Measurements from ENCODE around the gene MOAP1.
A peak's percentile ranks its signal among the peaks of the same experiment; 100 is the strongest.
"Not testable (repeated sequence)": the region's sequence is repeated elsewhere in the genome, so short reads cannot be mapped to it uniquely, and the experiment has no call there.

MOAP1 gene

GRCh38 chr14:93183596-93184317, 940 bp downstream of the MOAP1 start:
- DNase-seq (ENCODE audit: low spot score): no peak

- no peak for DNase-seq (ENCODE audit: low spot score)
These were observed 9.2 kb downstream of the MOAP1 start for GRCh38 chr14:93175492-93175891.

- DNase-seq (ENCODE audit: low spot score): not testable (repeated sequence)
These were observed 10.0 kb downstream of the MOAP1 start for GRCh38 chr14:93174731-93175130.

- DNase-seq (ENCODE audit: low spot score): no peak
These were observed 10.7 kb downstream of the MOAP1 start for GRCh38 chr14:93173943-93174395.

- DNase-seq (ENCODE audit: low spot score): no peak
These were observed 13.3 kb downstream of the MOAP1 start for GRCh38 chr14:93171376-93171775.

- not testable (repeated sequence) for DNase-seq (ENCODE audit: low spot score)
These were observed 14.6 kb downstream of the MOAP1 start for GRCh38 chr14:93170141-93170540.

GRCh38 chr14:93169619-93170018, 15.1 kb downstream of the MOAP1 start:
- DNase-seq (ENCODE audit: low spot score): not testable (repeated sequence)

GRCh38 chr14:93168610-93169009, 16.1 kb downstream of the MOAP1 start:
- not testable (repeated sequence) for DNase-seq (ENCODE audit: low spot score)

GRCh38 chr14:93165271-93166265, 19.1 kb downstream of the MOAP1 start:
- not testable (repeated sequence) for DNase-seq (ENCODE audit: low spot score)

GRCh38 chr14:93163564-93163963, 21.1 kb downstream of the MOAP1 start:
- no peak for DNase-seq (ENCODE audit: low spot score)

GRCh38 chr14:93161411-93161940, 23.2 kb downstream of the MOAP1 start:
- DNase-seq (ENCODE audit: low spot score): no peak

- DNase-seq (ENCODE audit: low spot score): peak; percentile 56
These were observed 24.3 kb downstream of the MOAP1 start for GRCh38 chr14:93160353-93160801.

GRCh38 chr14:93159625-93160352, 24.9 kb downstream of the MOAP1 start:
- DNase-seq (ENCODE audit: low spot score): not testable (repeated sequence)

- DNase-seq (ENCODE audit: low spot score): not testable (repeated sequence)
These were observed 26.3 kb downstream of the MOAP1 start for GRCh38 chr14:93158349-93158748.

GRCh38 chr14:93156693-93157369, 27.9 kb downstream of the MOAP1 start:
- DNase-seq (ENCODE audit: low spot score): no peak

- DNase-seq (ENCODE audit: low spot score): no peak
These were observed 29.0 kb downstream of the MOAP1 start for GRCh38 chr14:93155667-93156066.

GRCh38 chr14:93153121-93153520, 31.6 kb downstream of the MOAP1 start:
- DNase-seq (ENCODE audit: low spot score): no peak

- DNase-seq (ENCODE audit: low spot score): peak; percentile 54
These were observed 34.2 kb downstream of the MOAP1 start for GRCh38 chr14:93150227-93151208.

- no peak for DNase-seq (ENCODE audit: low spot score)
These were observed 35.7 kb downstream of the MOAP1 start for GRCh38 chr14:93148979-93149378.

- no peak for DNase-seq (ENCODE audit: low spot score)
These were observed 38.6 kb downstream of the MOAP1 start for GRCh38 chr14:93146119-93146518.
